Measurements from ENCODE around the gene COX19.

COX19 gene

GRCh38 chr7:999941-1000935, 24.9 kb upstream of the COX19 start:
- TF ChIP-seq CTCF (IDR thresholded peaks at IDR 0.05; ENCODE audit: low read depth, low read length, missing control alignments) = no peak
- no peak overlapping the region for H3K4me3 ChIP-seq (ENCODE audit: low read depth, low read length)
- in situ Hi-C loops (cut with HindIII; ENCODE audit: low sequenced_read_pairs) = loop anchor here (25.0 kb wide), 1 partner anchor 162 kb away; the partner anchor contains the start of gene ZFAND2A
- no peak for DNase-seq (ENCODE audit: low read depth)

GRCh38 chr7:999149-999879, 24.0 kb upstream of the COX19 start:
- no peak overlapping the region for H3K4me3 ChIP-seq (ENCODE audit: low read depth, low read length)
- no peak for TF ChIP-seq CTCF (IDR thresholded peaks at IDR 0.05; ENCODE audit: low read depth, low read length, missing control alignments)
- in situ Hi-C loops (cut with HindIII; ENCODE audit: low sequenced_read_pairs) = loop anchor here (25.0 kb wide), 1 partner anchor 163 kb away; the partner anchor contains the start of gene ZFAND2A
- no peak for DNase-seq (ENCODE audit: low read depth)

GRCh38 chr7:997404-998395, 22.4 kb upstream of the COX19 start:
- no peak overlapping the region for H3K4me3 ChIP-seq (ENCODE audit: low read depth, low read length)
- in situ Hi-C loops (cut with HindIII; ENCODE audit: low sequenced_read_pairs) = loop anchor here (25.0 kb wide), 1 partner anchor 165 kb away; the partner anchor contains the start of gene ZFAND2A
- no peak for TF ChIP-seq CTCF (IDR thresholded peaks at IDR 0.05; ENCODE audit: low read depth, low read length, missing control alignments)
- no peak for DNase-seq (ENCODE audit: low read depth)

- TF ChIP-seq CTCF (IDR thresholded peaks at IDR 0.05; ENCODE audit: low read depth, low read length, missing control alignments) = no peak
- in situ Hi-C loops (cut with HindIII; ENCODE audit: low sequenced_read_pairs) = loop anchor here (25.0 kb wide), 1 partner anchor 166 kb away; the partner anchor contains the start of gene ZFAND2A
- no peak for DNase-seq (ENCODE audit: low read depth)
- no peak overlapping the region for H3K4me3 ChIP-seq (ENCODE audit: low read depth, low read length)
Observed at GRCh38 chr7:996079-996872, 20.9 kb upstream of the COX19 start.

- in situ Hi-C loops (cut with HindIII; ENCODE audit: low sequenced_read_pairs) = loop anchor here (25.0 kb wide), 1 partner anchor 167 kb away; the partner anchor contains the start of gene ZFAND2A
- no peak overlapping the region for H3K4me3 ChIP-seq (ENCODE audit: low read depth, low read length)
- no peak for TF ChIP-seq CTCF (IDR thresholded peaks at IDR 0.05; ENCODE audit: low read depth, low read length, missing control alignments)
- no peak for DNase-seq (ENCODE audit: low read depth)
Observed at GRCh38 chr7:995571-995970, 20.2 kb upstream of the COX19 start.
